Omental fat pad (tissue), 4 donors: Measurements from ENCODE around the gene LHFPL3. TPM values are rescaled to one million over a fixed set of nuclear protein-coding genes. Genes with fewer than 3 reads are reported as not detected.

Source experiments
- ATAC-seq: fragments of 150-250 bp; one replicate; pipeline ENCODE4 v1.9.1; 2016; ENCODE audit warnings: mild to moderate bottlenecking, moderate library complexity; ENCODE audit not compliant: low FRiP score
- DNase-seq: peaks from one replicate; pipeline ENCODE4 v3.0.0-alpha.2; 2019; ENCODE audit warnings: low spot score
- total RNA-seq, 4 donors: library from RNA; depleted of rRNA; stranded (reverse); fragments of >200 nt; gene quantifications; one replicate each; pipeline ENCODE4 v1.1.0, GENCODE V29; 2016
- TF ChIP-seq, protein P1 (sequence below), 3 donors: fragments of 450-650 bp; IDR thresholded peaks; one replicate each; pipeline ENCODE4 v1.5.1; 2016 to 2017; ENCODE audit warnings: antibody characterized with exemption in 3 of 3, mild to moderate bottlenecking in 3 of 3, moderate library complexity in 2 of 3

LHFPL3 gene
- total RNA-seq, 4 donors from 2014 or later: not detected

DNA sequence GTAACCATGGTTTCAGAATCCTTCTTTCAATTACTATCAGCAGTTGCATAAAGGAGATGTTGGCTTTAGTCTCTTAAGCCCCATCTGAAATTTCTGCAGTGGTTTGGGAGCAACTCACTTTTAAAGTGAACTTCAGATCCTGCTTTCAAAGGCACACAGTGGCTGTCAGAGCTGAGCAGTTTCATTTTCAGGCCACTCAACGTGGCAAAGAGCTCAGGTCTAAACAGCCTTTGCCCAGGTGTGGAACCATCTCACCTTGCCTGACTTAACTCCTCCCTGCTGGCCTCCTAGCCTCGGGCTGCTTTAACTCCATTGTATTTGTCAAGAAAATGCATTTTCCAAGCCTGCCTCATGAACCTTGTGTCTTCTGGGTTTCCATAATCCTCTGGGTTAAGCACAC is 488.1 kb downstream of the LHFPL3 start:
- TF ChIP-seq, protein P1, sequence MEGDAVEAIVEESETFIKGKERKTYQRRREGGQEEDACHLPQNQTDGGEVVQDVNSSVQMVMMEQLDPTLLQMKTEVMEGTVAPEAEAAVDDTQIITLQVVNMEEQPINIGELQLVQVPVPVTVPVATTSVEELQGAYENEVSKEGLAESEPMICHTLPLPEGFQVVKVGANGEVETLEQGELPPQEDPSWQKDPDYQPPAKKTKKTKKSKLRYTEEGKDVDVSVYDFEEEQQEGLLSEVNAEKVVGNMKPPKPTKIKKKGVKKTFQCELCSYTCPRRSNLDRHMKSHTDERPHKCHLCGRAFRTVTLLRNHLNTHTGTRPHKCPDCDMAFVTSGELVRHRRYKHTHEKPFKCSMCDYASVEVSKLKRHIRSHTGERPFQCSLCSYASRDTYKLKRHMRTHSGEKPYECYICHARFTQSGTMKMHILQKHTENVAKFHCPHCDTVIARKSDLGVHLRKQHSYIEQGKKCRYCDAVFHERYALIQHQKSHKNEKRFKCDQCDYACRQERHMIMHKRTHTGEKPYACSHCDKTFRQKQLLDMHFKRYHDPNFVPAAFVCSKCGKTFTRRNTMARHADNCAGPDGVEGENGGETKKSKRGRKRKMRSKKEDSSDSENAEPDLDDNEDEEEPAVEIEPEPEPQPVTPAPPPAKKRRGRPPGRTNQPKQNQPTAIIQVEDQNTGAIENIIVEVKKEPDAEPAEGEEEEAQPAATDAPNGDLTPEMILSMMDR (IDR thresholded peaks at IDR 0.05): no peak
- DNase-seq: no peak
- ATAC-seq: no peak

DNA sequence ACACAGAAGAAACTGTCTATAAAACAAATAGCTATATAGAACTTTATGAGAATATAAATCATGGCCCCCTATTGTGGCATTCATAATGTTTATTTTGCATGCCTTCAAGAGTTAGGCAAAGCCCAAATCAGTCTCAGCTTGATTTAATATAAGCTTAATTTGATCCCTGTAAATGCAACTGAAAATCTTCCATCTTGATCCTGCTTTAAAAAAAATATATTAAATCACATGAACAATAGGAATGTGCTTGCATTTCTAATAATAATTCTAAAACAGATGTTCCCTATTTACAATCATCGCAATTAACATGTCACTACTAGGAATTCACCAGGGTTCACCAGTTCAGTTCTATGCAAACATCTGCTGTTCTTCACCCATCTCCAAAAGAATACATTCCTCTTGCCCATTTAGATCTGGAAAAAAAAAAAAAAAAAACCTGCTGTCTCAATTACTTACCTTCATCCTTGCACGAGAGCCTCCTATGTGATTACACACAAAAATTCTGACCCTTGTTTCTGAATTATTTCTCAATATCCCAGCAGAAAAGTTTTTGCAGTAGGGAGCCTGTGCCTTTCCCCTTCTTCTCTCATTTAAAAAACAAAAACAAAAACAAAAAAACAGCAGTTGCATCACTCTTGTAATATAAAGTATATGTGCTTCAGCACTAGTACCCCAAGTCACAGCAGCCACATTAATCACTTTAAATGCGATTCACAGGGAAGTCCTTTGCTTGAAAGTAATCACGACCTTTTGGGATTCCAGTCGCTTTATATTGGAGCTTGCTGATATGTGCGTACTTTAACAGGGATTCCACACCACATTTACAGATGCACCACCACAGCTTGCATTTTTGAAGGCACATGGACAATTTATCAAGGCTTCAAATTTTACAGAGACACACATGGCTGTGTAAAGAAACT is 490.8 kb downstream of the LHFPL3 start:
- ATAC-seq (no peak), DNase-seq (no peak)
- TF ChIP-seq, protein P1 (IDR thresholded peaks at IDR 0.05): no peak

DNA sequence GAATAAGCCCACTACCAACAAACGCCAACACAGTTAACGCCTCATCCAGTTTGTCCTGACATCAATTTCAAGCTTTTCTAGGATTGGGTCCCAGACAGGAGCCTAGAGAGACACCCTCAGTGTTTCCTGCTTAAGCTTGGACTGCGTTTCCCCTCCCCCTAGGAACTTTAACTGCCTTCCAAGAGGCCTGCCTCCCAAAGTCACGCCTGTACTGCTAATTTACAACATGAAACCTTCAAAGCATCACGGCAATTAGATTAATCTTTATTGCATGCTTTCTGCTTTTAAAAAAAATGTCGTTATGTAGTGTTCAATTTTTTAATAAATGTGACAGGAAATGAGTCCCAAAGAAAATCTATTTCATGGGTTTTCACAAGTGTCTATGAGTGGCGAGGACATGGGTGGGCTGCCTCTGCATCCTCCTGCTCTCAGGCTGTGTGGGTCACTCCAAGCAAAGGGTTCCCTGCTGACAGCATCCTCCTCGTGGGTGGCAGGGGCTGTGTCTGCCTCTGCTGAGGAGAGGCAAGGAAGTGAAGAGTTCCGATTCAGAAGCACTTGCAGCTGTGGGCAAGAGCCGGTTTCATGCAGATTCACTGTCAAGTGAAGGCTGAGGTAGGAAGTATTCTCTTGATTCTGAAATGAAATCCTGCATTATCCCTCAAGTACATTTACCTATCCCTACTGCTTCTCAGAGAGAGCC is 492.6 kb downstream of the LHFPL3 start:
- TF ChIP-seq, protein P1 (IDR thresholded peaks at IDR 0.05): no peak
- ATAC-seq: no peak
- no peak for DNase-seq

DNA sequence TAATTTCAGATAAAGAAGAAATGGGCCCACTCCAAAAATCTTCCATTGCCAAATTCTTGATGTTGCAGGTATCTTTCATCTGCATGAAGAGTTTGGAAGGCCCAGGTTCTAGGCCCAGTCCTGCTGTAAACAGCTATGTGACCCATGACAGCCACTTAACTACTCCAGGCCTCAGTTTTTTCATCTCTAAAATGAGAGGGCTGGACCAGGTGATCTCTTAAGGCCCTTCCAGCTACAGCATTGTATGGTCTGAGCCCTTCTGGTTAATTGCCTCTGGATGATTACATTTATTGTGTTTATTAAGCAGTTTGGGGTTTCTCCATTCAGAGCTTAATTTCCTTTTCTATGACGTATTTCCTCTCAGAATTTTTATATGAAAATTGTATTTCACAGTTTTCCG is 494.8 kb downstream of the LHFPL3 start:
- ATAC-seq: no peak
- no peak for DNase-seq
- TF ChIP-seq, protein P1 (IDR thresholded peaks at IDR 0.05): no peak

DNA sequence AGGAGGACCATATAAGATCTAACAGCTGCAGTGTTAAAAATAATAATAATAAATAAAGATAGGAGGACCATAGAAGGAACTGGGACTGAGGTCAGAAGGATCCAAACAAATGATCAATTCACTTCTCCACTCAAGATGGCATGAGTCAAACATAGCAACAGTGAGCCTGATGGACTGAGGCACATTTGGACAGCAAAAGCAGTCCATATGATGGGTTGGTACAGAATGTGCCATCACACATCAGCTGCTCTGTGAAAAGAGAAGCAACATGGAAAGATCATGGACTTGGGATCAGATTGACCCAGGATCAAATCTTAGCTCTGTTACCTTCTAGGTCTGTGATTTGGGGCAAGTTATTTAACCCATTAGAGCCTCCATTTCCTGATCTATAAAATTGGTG is 496.7 kb downstream of the LHFPL3 start:
- TF ChIP-seq, protein P1 (IDR thresholded peaks at IDR 0.05): no peak
- ATAC-seq: no peak
- DNase-seq: no peak

DNA sequence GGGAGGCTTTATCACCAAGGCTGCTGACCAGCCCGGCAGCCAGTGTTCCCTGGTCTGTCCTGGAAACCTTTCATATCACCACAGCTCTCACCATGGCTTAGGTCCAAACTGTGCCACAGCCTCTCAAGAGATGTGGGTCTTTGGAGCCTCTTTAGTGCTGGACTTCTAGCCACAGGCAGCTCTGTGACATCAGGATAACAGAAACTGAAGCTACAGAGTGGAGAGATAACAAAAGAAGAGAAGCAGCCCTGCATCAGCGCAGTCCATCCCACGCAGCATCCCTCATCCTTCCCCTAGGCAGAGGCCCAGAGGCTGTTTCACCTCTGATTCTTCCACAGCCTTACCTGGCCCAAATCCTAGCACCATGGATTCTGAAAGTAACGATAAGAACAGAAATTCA is 497.7 kb downstream of the LHFPL3 start:
- no peak for DNase-seq
- TF ChIP-seq, protein P1 (IDR thresholded peaks at IDR 0.05): no peak
- no peak for ATAC-seq
